C4-2B (cell line): ENCODE results near the gene NTNG1.

Experiments used
- ZFX ChIP-seq: fragments of 450-650 bp; IDR thresholded peaks from 2 replicates; pipeline ENCODE4 v1.6.1; 2017
- TF ChIP-seq, protein P1 (sequence below): fragments of 450-650 bp; conservative IDR thresholded peaks from 2 replicates; pipeline ENCODE4 v1.5.1; 2017; ENCODE audit warnings: mild to moderate bottlenecking

GRCh38 chr1:107530543-107530942, 389.7 kb downstream of the NTNG1 start:
- TF ChIP-seq, protein P1, sequence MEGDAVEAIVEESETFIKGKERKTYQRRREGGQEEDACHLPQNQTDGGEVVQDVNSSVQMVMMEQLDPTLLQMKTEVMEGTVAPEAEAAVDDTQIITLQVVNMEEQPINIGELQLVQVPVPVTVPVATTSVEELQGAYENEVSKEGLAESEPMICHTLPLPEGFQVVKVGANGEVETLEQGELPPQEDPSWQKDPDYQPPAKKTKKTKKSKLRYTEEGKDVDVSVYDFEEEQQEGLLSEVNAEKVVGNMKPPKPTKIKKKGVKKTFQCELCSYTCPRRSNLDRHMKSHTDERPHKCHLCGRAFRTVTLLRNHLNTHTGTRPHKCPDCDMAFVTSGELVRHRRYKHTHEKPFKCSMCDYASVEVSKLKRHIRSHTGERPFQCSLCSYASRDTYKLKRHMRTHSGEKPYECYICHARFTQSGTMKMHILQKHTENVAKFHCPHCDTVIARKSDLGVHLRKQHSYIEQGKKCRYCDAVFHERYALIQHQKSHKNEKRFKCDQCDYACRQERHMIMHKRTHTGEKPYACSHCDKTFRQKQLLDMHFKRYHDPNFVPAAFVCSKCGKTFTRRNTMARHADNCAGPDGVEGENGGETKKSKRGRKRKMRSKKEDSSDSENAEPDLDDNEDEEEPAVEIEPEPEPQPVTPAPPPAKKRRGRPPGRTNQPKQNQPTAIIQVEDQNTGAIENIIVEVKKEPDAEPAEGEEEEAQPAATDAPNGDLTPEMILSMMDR = no peak
- TF ChIP-seq ZFX = no peak
